8988T (cell line): ENCODE results near the gene DDI1.
"Not testable (repeated sequence)": the region's sequence is repeated elsewhere in the genome, so short reads cannot be mapped to it uniquely, and the experiment has no call there.

Source experiments
- DNase-seq: peaks from one replicate; pipeline ENCODE4 v3.0.0; 2011

The DDI1 gene

DNA sequence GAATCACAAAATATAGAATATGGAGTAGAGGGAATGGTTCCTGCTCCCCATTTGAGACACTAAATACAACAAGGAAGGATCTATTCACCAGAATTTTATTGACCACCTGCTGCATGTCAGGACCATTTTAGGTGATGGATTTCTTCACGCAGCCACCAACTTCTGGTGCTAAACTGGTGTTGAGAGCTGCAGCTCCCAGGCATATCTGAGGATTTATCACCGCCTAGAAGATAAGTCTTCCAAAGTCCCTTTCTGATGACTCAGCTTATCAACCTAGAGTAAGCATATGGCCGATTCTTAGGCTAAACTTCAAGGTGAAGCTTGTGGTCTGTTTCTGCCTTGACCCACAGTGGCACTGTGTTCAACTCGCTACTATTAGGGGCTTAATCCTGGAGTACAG is 6.7 kb downstream of the DDI1 start:
- no peak for DNase-seq

DNA sequence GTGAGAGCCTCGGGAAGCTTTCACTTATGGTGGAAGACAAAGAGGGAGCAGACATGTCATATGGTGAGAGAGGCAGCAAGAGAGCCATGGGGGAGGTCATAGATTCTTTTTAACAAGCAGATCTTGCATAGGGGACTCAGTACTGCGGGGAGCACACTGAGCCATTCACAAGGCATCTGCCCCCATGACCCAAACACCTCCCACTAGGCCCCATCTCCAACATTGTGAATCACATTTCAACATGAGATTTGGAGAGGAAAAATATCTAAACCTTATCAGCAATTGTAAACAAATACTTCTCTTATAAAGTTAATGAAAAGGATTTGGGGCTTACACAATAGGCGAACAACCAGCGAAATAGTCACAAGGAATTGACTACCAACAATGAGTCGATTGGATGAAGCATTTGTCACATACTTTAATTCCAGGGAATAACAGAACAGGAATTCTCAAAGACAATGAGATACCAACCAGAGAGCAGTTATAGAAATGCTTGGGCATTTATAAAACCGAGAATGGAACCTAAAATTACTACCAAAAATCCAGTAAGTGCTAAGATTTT is 7.3 kb downstream of the DDI1 start:
- no peak for DNase-seq

DNA sequence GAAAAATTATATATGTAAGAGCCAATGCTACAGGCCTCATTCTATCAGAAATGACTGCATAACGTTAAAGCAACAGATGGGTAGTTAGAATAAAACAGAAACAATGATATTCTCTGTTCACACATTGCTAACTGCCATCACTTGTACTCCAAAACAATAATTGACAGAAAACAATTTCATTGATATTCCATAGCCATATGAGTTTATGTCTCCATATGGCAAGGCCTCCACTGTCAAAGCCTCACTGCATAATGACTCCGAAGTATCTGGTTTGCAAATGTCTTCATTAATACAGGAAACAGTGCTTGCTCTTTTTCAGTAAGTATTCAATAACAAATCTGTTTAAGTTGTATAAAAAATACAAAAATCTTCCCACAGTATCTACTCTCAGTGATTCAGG is 9.9 kb downstream of the DDI1 start:
- DNase-seq: no peak

DNA sequence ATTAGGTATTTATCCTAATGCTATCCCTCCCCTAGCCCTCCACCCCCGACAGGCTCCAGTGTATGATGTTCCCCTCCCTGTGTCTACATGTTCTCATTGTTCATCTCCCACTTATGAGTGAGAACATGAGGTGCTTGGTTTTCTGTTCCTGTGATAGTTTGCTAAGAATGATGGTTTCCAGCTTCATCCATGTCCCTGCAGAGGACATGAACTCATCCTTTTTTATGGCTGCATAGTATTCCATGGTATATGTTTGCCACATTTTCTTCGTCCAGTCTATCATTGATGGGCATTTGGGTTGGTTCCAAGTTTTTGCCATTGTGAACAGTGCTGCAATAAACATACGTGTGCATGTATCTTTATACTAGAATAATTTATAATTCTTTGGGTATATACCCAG is 10.4 kb downstream of the DDI1 start:
- DNase-seq: not testable (repeated sequence)

DNA sequence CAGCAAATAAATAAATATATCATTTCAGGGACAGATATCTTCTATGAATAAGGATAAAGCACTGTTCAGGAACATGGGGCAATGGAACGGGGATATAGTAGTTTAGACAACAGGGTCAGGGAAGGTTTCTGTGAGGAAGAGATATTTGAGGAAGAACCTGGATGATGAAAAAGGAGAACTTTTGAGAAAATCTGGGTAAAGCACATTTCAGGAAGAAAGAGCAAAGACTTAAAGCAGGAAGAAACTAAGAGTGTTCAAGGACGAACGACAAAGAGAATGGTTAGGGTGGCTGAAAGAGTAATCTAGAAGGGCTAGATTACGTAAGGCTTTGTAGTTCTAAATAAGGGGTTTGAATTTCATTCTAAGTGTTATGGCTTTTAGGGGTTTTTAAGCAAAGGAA is 12.7 kb downstream of the DDI1 start:
- no peak for DNase-seq

DNA sequence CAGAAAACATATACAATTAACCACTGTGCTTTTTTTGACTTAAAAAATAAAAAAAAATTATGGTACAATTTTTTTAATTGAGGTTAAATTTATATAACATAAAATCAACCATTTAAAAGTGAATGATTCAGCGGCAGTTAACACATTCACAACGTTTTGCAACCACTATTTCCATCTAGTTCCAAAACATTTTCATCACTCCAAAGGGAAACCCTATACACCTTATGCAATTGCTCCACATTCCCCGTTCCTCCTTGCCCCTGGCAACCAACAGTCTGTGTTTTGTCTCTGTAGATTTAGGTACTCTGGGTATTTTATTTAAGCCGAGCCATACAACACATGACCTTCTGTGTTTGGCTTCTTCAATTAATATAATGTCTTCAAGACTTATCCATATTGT is 15.3 kb downstream of the DDI1 start:
- DNase-seq: no peak

DNA sequence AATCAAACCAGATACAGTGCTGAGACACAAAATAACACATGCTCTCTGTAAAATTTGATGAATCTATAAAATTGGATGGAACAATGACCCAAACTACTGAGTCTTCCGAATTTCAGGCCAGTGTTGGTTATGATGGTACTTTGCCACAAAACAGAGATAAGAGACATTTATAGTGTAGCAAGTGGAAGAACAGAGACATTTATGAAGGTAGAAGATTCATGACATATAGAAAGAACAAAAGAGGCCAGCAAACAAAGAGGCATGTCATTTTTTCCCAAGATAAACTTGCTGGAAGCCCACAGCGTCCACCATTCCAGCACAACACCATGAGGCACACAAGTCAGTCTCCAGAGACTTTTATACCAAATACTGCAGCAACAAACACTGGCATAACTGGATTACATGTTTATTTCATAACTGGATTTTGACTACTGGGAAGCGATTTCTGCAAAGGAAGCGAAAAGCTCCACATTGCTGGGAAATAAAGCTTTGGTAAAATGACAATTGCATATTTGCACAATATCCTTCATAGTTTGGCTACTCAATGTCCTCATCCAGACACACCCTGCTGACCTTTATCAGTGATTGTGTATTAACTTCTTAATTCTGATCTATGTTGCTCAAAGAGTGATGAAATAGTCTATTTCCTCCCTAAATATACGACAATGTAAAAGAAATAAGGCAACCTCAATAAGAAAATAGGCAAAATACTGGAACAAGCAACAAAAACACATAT is 17.5 kb downstream of the DDI1 start:
- DNase-seq: no peak

DNA sequence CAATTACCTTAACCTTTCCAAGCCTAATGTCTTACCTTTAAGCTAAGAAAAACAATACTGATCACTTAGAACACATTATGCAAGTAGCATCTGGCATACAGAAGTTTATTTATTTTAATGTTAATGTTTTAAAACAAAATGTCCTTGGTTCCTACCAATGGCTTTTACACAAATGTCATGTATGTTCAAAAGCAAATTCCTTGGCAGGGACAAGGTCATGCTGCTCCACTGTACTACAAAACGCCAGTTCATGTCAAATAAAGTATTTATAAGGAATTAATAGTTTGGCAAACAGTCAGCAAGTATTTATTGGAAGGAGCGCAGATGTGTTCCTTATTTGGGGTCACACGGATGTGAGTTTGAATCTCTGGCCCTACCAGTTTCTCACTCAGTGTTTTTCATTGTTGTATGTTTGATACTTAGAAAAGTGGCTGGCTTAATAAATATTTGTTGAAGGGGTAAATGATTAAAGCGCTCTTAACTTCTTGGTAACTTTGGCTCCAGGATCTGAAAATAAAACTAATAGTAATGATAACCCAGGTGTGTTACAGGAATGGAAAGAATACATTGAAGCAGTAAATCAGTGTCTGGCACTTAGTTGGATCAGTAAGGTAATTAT is 18.6 kb downstream of the DDI1 start:
- DNase-seq: no peak

DNA sequence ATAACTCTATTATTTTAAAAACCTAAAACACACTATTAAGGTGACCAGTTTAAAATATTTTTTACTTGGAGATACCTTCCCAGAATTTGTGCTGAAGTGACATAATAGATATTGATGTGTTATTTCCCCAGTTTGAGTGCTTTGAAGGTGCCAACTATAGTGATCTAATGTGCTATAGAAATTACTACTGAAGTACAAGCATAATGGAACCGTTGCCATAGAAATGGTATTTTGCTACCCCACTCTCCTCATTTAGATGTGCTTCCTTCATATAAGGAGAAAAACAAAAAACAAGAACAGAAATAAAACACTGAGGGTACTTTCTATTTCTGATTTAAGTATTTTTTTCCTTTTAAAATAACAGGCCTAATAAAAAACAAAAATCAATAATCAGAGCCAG is 19.2 kb downstream of the DDI1 start:
- no peak for DNase-seq

DNA sequence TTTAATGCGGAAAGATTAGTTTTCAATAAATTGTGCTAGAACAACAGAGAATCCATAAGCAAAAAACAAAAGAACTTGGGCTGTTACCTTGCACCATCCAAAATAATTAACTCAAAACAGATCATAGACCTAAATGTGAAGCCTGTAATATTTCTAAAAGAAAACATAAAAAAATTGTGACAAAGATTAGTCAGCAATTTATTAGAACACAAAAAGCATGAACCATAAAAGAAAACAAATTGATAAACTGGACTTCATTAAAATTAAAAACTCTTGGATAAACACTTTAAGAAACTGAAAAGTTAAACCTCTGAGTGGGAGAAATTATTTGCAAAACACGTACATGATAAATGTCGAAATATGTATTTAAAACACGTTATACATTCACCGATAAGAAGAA is 21.5 kb downstream of the DDI1 start:
- no peak for DNase-seq

DNA sequence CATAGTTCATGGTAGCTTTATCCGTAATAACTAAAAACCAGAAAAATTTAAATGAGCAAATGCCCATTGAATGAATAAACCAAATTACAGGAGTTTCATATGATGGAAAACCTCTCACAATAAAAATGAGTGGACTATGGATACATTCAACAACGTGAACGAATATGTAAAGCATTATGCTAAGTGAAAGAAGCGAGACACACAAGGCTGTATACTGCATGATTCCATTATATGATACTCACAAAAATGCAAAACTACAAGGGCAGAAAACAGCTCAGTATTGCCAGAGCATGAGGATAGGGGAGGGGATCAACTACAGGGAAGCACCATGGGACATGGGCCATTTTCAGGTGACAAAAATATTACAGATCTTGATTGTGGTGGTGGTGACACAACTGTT is 22.2 kb downstream of the DDI1 start:
- no peak for DNase-seq

DNA sequence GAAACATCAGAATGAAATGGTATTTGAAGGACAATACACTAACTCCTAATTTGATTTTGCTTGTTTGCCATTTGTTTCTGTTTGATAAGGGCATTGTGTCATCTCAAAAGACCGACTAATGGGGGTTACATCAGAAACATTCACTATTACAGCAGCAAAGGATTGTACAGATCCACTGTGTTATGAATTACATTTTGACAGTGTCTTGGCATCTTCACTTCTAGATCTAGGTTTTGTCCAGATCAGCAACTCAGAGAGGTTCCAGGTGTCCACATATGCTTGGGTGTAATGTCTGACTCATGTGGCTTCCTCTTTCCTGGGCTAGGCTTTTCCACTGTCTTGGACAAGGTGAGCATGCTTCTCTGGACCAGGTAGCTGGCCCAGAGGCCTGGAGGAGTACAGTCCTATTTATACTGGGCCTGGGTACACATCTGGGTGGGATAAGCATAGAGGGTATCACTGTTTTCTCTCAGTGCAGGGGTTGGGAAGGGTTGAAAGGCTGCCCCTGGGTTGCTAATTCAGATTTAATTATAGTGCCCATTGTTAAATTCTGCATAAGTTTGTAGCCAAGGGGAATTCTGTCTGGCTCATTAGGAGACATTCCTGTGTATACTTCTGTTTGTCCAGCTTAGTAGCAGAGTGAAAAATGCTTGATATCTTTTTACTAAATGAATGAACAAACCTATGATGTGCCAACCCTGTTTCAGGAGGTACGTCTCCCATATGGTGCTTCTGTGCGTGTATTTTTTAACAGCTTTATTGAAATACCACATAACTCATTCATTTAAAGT is 23.8 kb downstream of the DDI1 start:
- no peak for DNase-seq

DNA sequence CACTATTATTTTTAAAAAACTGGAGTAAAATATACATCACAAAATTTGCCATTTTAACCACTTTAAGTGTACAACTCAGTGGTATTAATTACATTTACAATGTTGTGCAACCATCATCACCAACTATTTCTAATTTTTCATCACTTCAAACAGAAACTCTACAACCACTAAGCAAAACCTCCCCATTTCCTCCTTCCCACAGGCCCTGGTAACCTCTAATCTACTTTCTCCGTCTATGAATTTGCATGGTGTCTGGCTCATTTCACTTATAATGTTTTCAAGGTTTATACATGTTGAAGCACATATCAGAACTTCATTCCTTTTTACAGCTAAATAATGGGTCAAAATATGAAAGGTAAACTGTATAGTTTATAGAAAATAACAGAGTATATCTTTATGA is 24.4 kb downstream of the DDI1 start:
- DNase-seq: no peak

DNA sequence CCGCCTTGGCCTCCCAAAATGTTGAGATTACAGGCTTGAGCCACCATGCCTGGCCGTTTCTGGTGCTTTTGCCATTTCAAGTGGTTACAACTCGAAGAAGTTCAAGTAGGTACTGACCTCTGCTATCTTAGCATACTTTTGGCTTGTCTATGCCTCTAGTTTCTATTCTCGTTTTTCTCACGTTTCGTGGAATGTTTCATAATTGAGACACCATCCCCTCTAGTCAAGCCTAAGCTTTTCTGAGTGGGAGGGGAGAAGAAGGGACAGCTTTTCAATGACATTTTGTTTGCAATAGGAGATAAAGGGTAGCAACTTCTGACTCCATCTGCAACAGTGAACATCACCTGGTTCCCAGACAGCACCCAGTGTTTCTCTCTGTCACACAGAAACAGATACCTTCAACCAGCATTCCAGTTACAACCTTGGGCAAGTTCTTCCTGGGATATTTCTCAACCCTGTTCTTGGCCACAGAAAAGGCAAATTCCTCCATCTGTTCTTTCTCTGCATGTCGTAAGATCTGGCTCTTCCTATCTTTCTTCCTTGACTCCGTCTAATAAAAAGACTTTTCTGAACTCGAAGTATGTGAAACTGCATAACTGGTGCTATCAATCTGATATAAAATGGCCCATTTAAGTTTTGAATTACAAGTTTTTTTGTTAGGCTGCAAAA is 25.5 kb downstream of the DDI1 start:
- DNase-seq: no peak

DNA sequence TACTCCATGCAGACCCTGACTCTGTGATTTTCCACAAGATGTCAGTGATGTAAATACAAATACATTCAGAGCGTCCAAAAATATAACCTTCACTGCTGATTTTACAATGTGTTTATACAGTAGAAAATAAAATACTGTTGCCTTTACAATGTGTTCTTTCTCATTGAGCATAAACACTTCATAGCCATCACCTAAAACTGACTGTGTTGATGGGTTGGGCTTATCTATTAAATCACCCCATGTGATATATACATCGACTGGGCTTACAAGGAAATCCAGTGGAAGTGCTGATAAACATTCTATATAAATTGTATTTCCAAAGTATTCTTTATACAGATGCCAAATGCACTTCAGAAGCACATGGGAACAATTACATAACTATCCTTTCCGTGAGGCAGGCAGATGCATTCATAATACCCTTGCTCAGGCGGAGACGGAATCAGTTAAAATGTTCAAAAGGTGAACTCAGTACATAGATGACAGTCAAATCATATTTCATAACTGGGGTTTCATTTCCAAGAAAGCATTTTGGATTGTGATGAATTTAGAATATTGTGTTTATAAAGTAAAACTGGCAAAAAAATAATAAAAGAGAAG is 27.7 kb downstream of the DDI1 start:
- no peak for DNase-seq

DNA sequence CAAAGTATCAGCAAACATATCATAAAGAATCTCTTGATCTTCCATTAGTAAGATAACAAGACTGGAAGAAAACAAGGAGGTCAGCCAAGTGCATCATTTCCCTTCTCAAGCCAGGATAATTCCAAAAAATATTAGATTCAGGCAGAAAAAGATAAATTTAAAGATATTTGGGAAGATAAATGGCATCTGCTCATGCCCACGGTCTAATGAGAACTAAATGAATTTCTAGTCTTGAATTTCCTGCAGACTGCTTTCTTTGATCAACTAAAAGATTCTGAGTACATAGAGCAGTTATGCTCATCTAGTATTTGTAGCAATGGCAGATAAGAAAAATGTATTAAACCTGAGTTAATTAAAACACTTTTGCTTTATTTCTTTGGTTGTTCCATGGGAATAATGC is 31.1 kb downstream of the DDI1 start:
- no peak for DNase-seq

DNA sequence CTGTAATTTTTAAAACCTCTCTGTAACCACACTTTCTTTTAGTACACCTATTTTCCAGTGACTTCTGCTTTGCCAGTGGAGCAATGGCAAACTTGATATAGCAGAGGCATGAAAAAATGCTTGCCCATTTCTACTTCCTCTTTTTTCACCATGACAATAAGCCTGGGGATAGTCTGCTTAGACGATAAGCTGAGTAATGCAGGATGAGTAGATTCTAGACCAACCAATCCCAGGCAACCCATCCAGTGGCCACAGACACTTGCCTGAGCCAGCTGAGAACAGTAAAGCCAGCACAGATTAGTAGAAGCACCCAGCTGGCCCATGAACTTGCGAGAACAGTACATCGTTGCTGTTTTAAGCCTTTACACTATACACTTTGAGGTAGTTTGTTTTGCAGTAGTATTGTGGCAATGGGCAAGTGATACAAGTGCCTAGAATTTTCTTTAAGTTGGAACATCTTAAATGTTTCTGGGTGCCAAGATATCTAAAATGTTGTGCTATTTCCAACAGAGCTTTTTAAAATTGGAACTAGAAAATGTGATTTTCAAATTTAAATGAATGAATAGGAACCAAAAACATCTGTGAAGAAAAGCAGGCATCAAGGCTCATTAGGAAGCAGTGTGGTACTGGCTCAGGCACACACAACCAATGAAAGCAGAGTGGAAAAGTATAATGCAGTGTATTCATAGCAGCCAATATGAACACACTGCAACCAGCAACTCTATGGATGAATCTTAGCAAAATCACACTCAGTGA is 37.7 kb downstream of the DDI1 start:
- no peak for DNase-seq

DNA sequence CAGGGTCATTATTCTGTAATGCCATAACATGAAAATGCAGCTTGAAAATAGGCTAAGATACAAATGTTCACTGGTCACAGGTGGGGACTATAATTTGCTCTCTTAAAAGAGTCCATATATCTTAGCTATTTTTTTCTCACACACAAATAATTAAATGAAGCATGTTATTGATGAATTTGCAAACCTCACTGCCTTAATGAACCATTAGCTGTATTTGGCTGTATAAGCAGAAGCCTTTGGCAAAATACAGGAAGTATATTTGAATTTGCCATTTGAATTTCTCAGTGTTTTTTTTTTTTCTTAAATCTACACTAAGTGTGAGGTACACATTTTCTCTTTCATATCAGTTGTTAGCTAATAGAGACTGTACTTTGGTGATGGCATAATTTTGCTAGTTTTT is 38.7 kb downstream of the DDI1 start:
- DNase-seq: no peak

DNA sequence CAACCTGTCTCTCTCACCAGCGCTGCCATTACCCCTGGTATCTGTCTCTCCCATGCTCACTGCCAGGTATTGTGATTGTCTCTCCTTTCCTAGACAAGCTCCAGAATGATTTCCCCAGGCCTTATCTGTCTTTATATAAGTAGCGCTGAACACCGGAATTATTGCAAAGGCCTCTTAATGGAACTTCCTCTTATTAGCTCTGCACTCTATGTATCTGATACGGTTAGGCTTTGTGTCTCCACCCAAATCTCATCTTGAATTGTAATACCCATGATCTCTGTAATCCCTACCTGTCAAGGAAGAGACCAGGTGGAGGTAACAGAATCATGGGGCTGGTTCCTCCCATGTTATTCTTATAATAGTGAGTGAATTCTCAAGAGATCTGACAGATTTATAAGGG is 39.3 kb downstream of the DDI1 start:
- DNase-seq: no peak

DNA sequence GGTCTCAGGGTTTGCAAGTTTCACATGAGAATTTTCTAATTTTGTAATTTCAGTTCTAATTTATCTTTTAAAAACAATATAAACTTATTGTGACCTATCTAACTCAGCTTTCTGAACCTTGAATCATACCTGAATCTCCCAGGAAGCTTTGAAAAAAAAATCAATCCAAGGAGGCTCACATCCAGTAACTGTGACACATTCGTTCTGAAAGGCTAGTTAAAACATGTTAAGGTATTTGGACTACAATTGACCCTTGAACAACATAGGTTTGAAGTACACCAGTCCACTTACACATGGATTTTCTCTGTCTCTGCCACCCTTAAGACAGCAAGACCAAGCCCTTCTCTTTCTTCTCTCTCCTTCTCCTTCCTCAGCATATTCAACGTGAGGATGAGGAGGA is 40.0 kb downstream of the DDI1 start:
- DNase-seq: no peak

DNA sequence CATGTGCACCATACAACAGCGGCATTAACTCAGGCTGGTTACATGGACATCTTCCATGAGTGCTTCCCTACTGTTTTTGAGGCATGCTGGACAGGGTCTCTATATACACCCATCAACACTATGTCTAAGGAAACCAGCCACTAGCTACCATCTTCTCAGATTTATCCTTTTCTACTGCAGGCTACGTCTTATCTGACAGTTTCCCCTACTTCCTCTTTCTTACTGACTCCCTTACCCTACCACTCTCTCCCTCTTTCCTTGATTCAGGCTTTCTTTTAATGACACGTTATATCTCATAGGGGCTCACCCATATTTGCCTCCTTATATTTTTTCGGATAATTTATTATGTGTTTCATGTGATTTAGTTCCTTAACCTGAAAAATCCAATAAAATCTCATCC is 41.8 kb downstream of the DDI1 start:
- DNase-seq: no peak

DNA sequence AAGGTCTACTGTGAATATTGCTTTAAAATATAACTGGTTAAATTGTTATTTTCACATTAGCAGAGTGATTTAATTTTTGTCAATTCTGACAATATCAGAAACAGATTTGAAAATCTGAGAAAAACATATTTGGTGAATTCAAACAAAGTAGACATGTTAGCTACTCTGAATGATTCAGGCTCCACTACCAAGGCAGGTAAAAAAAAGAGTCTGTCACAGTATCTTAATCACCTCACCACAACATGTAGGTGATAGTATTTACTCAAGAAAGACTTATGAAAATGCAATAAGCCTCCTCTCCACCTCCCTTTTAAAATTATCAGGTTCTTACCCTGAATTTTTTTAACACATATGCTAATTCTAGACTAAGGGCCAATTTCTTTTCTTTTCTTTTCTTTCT is 42.6 kb downstream of the DDI1 start:
- DNase-seq: no peak
